CD14-positive monocyte (primary cell): ENCODE data around the gene KRTAP5-3. TPM values are rescaled to one million over a fixed set of nuclear protein-coding genes. Genes with fewer than 3 reads are reported as not detected.

Experiments used
- DNase-seq, 3 donors: peaks; one replicate each; pipeline ENCODE4 v3.0.0-alpha.2; 2011 to 2022
- H2AFZ ChIP-seq: 2 replicates; pipeline ENCODE4 v1.6.0; 2012; ENCODE audit warnings: mild to moderate bottlenecking, low read depth, low read length, inconsistent platforms; ENCODE audit not compliant: insufficient read depth, poor library complexity, severe bottlenecking
- H3K27ac ChIP-seq, 2 donors: 1 replicate in 1 of 2; 2 replicates in 1 of 2; pipeline ENCODE4 v1.5.1; 2012 to 2013; ENCODE audit warnings: low read length in 2 of 2, control low read depth in 1 of 2, inconsistent platforms in 1 of 2, low read depth in 1 of 2, mild to moderate bottlenecking in 1 of 2
- H3K27me3 ChIP-seq, 2 donors: one replicate each; pipeline versions ENCODE4 v1.6.0 to v1.6.1; 2011 to 2013; ENCODE audit warnings: low read length in 2 of 2; ENCODE audit not compliant: control insufficient read depth in 2 of 2, insufficient read depth in 2 of 2
- H3K36me3 ChIP-seq, 2 donors: replicated peaks in 1 of 2; 1 replicate in 1 of 2; 2 replicates in 1 of 2; pipeline versions ENCODE4 v1.5.1 to v1.6.1; 2012 to 2013; ENCODE audit warnings: low read length in 2 of 2, control low read depth in 1 of 2, inconsistent platforms in 1 of 2, mild to moderate bottlenecking in 1 of 2; ENCODE audit not compliant: insufficient read depth in 2 of 2, control insufficient read depth in 1 of 2
- H3K4me1 ChIP-seq, 2 donors: 1 replicate in 1 of 2; 2 replicates in 1 of 2; pipeline versions ENCODE4 v1.5.1 to v1.6.1; 2012 to 2013; ENCODE audit warnings: low read length in 2 of 2, control low read depth in 1 of 2, inconsistent platforms in 1 of 2, mild to moderate bottlenecking in 1 of 2, moderate library complexity in 1 of 2; ENCODE audit not compliant: insufficient read depth in 2 of 2, control insufficient read depth in 1 of 2
- H3K4me2 ChIP-seq: replicated peaks from 2 replicates; pipeline ENCODE3; 2012; ENCODE audit warnings: low read length, moderate library complexity, mild to moderate bottlenecking; ENCODE audit not compliant: poor library complexity, severe bottlenecking; ENCODE audit errors: extremely low read depth
- H3K4me3 ChIP-seq, 3 experiments: fragments of 200-600 bp in 1 of 3; sonication (generic) in 1 of 3; replicated peaks in 1 of 3; 1 replicate in 2 of 3; 2 replicates in 1 of 3; pipeline ENCODE4 v1.5.1; 2011 to 2013; ENCODE audit warnings: low read length in 3 of 3, mild to moderate bottlenecking in 3 of 3, control low read depth in 2 of 3, low read depth in 2 of 3, inconsistent platforms in 1 of 3, moderate library complexity in 1 of 3
- H3K79me2 ChIP-seq: 2 replicates; pipeline ENCODE4 v1.6.0; 2012; ENCODE audit warnings: mild to moderate bottlenecking, control low read depth, inconsistent platforms, low read length, moderate library complexity; ENCODE audit not compliant: insufficient read depth
- H3K9ac ChIP-seq: 2 replicates; pipeline ENCODE4 v1.6.0; 2017; ENCODE audit warnings: low read length, mild to moderate bottlenecking; ENCODE audit not compliant: insufficient read depth, poor library complexity, severe bottlenecking
- H3K9me3 ChIP-seq, 2 donors: replicated peaks in 1 of 2; 1 replicate in 1 of 2; 2 replicates in 1 of 2; pipeline versions ENCODE4 v1.5.1 to v1.6.1; 2012 to 2013; ENCODE audit warnings: low read length in 2 of 2, control low read depth in 1 of 2; ENCODE audit not compliant: control insufficient read depth in 1 of 2, insufficient read depth in 1 of 2
- H4K20me1 ChIP-seq: 2 replicates; pipeline ENCODE4 v1.6.0; 2012; ENCODE audit warnings: mild to moderate bottlenecking, low read length, control low read depth, moderate library complexity; ENCODE audit not compliant: insufficient read depth
- H3K27ac Mint-ChIP-seq, 7 donors: one replicate each; pipeline ENCODE4 v1.8.0; 2020; ENCODE audit warnings: mild to moderate bottlenecking in 7 of 7, mixed read lengths in 7 of 7, moderate library complexity in 6 of 7, inconsistent platforms in 2 of 7
- H3K27me3 Mint-ChIP-seq, 3 donors: one replicate each; pipeline ENCODE4 v1.8.0; 2021 to 2022; ENCODE audit warnings: low read depth in 3 of 3, mild to moderate bottlenecking in 3 of 3, mixed read lengths in 3 of 3, moderate library complexity in 3 of 3, inconsistent platforms in 1 of 3
- H3K36me3 Mint-ChIP-seq, 2 donors: one replicate each; pipeline ENCODE4 v1.8.0; 2020; ENCODE audit warnings: mixed read lengths in 2 of 2, inconsistent platforms in 1 of 2, mild to moderate bottlenecking in 1 of 2
- H3K4me1 Mint-ChIP-seq: one replicate; pipeline ENCODE4 v1.8.0; 2020; ENCODE audit warnings: mild to moderate bottlenecking, mixed read lengths
- H3K4me3 Mint-ChIP-seq, 2 donors: one replicate each; pipeline ENCODE4 v1.8.0; 2020; ENCODE audit warnings: mild to moderate bottlenecking in 2 of 2, mixed read lengths in 2 of 2, moderate library complexity in 1 of 2
- H3K9me3 Mint-ChIP-seq, 7 donors: one replicate each; pipeline ENCODE4 v1.8.0; 2020 to 2022; ENCODE audit warnings: mixed read lengths in 7 of 7, mild to moderate bottlenecking in 6 of 7, moderate library complexity in 6 of 7, inconsistent platforms in 2 of 7
- WGBS: methylation state at CpG from one replicate; pipeline ENCODE4 v1.1.5; 2013; ENCODE audit warnings: missing lambda C conversion rate; ENCODE audit not compliant: insufficient coverage; 5-methylcytosine and 5-hydroxymethylcytosine counted together
- intact Hi-C, 2 donors: fragments of 100-400 bp; cut with micrococcal nuclease; formaldehyde crosslinking; loops; one replicate each; pipeline versions ENCODE4 v1.15.0 to v1.15.1; 2023
- polyA plus RNA-seq, 3 donors: library from polyadenylated mRNA; depleted of rRNA in 1 of 3; unstranded in 2 of 3; stranded (reverse) in 1 of 3; fragments of 300-500 nt in 2 of 3; fragments of >200 nt in 1 of 3; fragmentation: Illumina TruSeq in 2 of 3; gene quantifications; 1 replicate in 2 of 3; 2 replicates in 1 of 3; pipeline ENCODE4 v1.2.3, GENCODE V29; 2012 to 2021
- TF ChIP-seq, protein P1 (sequence below): fragments of 200-600 bp; IDR thresholded peaks from one replicate; pipeline ENCODE4 v1.8.0; 2022; ENCODE audit warnings: antibody characterized with exemption, mild to moderate bottlenecking

Gene KRTAP5-3
- polyA plus RNA-seq, 3 donors = not detected

DNA sequence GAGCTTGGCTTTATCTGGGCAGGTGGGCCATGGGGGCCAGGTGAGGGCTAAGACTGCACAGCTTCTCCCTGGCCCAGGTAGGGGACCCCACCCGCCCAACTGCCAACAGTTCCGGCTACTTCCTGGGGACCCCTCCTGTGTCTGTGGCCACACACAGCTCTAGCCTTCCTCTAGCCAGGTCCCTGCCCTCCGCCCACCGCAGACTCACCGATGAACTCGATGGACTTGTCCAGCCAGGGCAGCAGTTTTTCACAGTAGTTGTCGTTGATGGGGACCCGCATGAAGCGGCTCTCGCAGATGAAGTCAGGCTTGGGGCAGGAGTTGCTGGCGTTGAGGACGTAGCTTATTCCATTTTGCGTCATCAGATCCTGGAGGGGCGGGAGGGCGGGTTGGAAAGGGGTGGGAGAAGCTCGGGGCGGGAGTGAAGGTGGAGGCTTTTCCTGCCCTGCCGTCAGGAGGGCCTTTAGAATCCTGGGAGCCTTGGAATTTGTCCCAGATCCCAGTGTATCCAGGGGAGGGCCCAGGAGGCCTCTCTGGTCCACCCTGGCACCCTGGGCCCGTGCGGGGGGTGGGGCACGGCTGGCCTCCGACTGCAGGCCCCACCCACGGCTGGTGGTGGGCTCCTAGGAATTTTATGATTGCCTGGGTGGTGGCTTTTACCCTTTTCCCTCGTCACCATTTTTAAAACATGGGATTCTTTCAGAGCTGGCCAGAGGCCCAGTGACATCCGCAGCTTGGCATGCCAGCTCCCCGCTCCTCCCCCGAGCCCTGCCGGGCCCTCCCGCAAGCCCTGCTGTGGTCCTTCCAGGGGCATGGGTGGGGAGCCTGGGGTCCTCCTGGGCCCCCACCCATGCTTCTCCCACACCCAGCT, 50.1 kb downstream of the KRTAP5-3 start:
- Mint-ChIP-seq H3K27me3 (peaks cover 32 to 64% (median 45%) of the 10 kb centered on the region in 3 donors), H3K27ac (no peak overlapping the region), H3K4me3 (peak overlapping the region in 1 of 2 donors; percentile 65), H3K4me1 (no peaks in the 10 kb centered on the region), H3K9me3 (peaks cover 0 to 3% (median 0%) of the 10 kb centered on the region in 7 donors), H3K36me3 (no peaks in the 10 kb centered on the region)
- Histone ChIP-seq H3K79me2 (no peaks in the 10 kb centered on the region), H3K36me3 (no peaks in the 10 kb centered on the region), H3K27ac (no peak overlapping the region), H3K4me3 (no peak overlapping the region), H3K4me2 (no peak overlapping the region), H3K9ac (no peak overlapping the region), H2AFZ (no peak overlapping the region), H3K27me3 (peaks cover 0 to 31% of the 10 kb centered on the region in 2 donors), H3K4me1 (no peaks in the 10 kb centered on the region), H3K9me3 (no peaks in the 10 kb centered on the region), H4K20me1 (no peaks in the 10 kb centered on the region)
- TF ChIP-seq, protein P1, sequence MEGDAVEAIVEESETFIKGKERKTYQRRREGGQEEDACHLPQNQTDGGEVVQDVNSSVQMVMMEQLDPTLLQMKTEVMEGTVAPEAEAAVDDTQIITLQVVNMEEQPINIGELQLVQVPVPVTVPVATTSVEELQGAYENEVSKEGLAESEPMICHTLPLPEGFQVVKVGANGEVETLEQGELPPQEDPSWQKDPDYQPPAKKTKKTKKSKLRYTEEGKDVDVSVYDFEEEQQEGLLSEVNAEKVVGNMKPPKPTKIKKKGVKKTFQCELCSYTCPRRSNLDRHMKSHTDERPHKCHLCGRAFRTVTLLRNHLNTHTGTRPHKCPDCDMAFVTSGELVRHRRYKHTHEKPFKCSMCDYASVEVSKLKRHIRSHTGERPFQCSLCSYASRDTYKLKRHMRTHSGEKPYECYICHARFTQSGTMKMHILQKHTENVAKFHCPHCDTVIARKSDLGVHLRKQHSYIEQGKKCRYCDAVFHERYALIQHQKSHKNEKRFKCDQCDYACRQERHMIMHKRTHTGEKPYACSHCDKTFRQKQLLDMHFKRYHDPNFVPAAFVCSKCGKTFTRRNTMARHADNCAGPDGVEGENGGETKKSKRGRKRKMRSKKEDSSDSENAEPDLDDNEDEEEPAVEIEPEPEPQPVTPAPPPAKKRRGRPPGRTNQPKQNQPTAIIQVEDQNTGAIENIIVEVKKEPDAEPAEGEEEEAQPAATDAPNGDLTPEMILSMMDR = no peak
- WGBS = 76% methylated on average over 19 of the region's 29 CpGs
- no peak for DNase-seq
- intact Hi-C loops = no loop called here

Other genes starting within 250 kb of the KRTAP5-3 start
- under 1 TPM in 1 of 3 donors, not detected in 2; 0.13 TPM for gene BRSK2, start 218.5 kb downstream of the KRTAP5-3 start, polyA plus RNA-seq
- 10 to 100 TPM; 22.1 to 44.1 (median 22.5) TPM for gene MOB2, start 121.7 kb downstream of the KRTAP5-3 start, polyA plus RNA-seq
- gene DUSP8, start 36.2 kb downstream of the KRTAP5-3 start, polyA plus RNA-seq = under 1 TPM in 1 of 3 donors, not detected in 2; 0.61 TPM
- not detected for gene KRTAP5-1, start 23.2 kb downstream of the KRTAP5-3 start, polyA plus RNA-seq
- gene KRTAP5-2, start 10.2 kb downstream of the KRTAP5-3 start, polyA plus RNA-seq = not detected
- gene KRTAP5-4, start 13.7 kb upstream of the KRTAP5-3 start, polyA plus RNA-seq = not detected
- gene KRTAP5-5, start 21.3 kb upstream of the KRTAP5-3 start, polyA plus RNA-seq = not detected
- not detected for gene KRTAP5-6, start 88.7 kb upstream of the KRTAP5-3 start, polyA plus RNA-seq
- gene IFITM10, start 142.1 kb upstream of the KRTAP5-3 start, polyA plus RNA-seq = 1 to 10 TPM in 1 of 3 donors, not detected in 2; 2.4 TPM
- 1,000 to 10,000 TPM in 1 of 3 donors, 100 to 1,000 TPM in 2; 835 to 1,372 (median 855) TPM for gene CTSD, start 155.5 kb upstream of the KRTAP5-3 start, polyA plus RNA-seq
- gene SYT8, start 226.5 kb upstream of the KRTAP5-3 start, polyA plus RNA-seq = not detected
- gene TNNI2, start 230.5 kb upstream of the KRTAP5-3 start, polyA plus RNA-seq = 10 to 100 TPM; 11.4 to 45.8 (median 11.7) TPM
- 100 to 1,000 TPM; 387 to 646 (median 542) TPM for gene LSP1, start 244.6 kb upstream of the KRTAP5-3 start, polyA plus RNA-seq